Kidney (tissue), 14 donors: ENCODE measurements around the gene PFN3. TPM values are rescaled to one million over a fixed set of nuclear protein-coding genes. Genes with fewer than 3 reads are reported as not detected.

Experiments
- DNase-seq, 5 donors: peaks; one replicate each; pipeline ENCODE4 v3.0.0-alpha.2; 2013 to 2020
- FAIRE-seq: peaks from 2 replicates; lab custom pipeline; 2012; peaks lifted over from hg19 to GRCh38; lab: Jason Lieb, UNC
- H3K27ac ChIP-seq, 2 donors: one replicate each; pipeline ENCODE4 v1.7.0; 2013; ENCODE audit warnings: low read depth in 2 of 2, low read length in 2 of 2, inconsistent platforms in 1 of 2
- H3K27me3 ChIP-seq: one replicate; pipeline ENCODE4 v1.7.1; 2013; ENCODE audit warnings: low read length, inconsistent platforms; ENCODE audit not compliant: control insufficient read depth, insufficient read depth
- H3K36me3 ChIP-seq, 3 donors: one replicate each; pipeline versions ENCODE4 v1.7.0 to v1.7.1; 2013; ENCODE audit warnings: low read length in 3 of 3, control low read depth in 1 of 3, inconsistent platforms in 1 of 3; ENCODE audit not compliant: insufficient read depth in 3 of 3, control insufficient read depth in 2 of 3
- H3K4me1 ChIP-seq, 3 donors: one replicate each; pipeline versions ENCODE4 v1.7.0 to v1.7.1; 2013; ENCODE audit warnings: low read length in 3 of 3, inconsistent platforms in 1 of 3, low read depth in 1 of 3; ENCODE audit not compliant: control insufficient read depth in 2 of 3, insufficient read depth in 2 of 3
- H3K4me3 ChIP-seq, 3 donors: one replicate each; pipeline versions ENCODE4 v1.7.0 to v1.8.1; 2013; ENCODE audit warnings: low read length in 3 of 3, control low read depth in 1 of 3, inconsistent platforms in 1 of 3
- H3K9ac ChIP-seq, 3 donors: one replicate each; pipeline versions ENCODE4 v1.7.0 to v1.7.1; 2013; ENCODE audit warnings: low read length in 3 of 3, control low read depth in 1 of 3, inconsistent platforms in 1 of 3
- H3K9me3 ChIP-seq, 3 donors: one replicate each; pipeline versions ENCODE4 v1.7.0 to v1.7.1; 2013; ENCODE audit warnings: low read length in 3 of 3, control low read depth in 1 of 3, inconsistent platforms in 1 of 3; ENCODE audit not compliant: control insufficient read depth in 2 of 3, insufficient read depth in 1 of 3
- intact Hi-C: fragments of 100-400 bp; cut with DNase I; formaldehyde crosslinking; loops from one replicate; pipeline ENCODE4 v1.11.1; 2022
- polyA plus RNA-seq: library from polyadenylated mRNA; stranded (reverse); fragments of 350-450 nt; fragmentation: Illumina TruSeq; extraction: RNeasy Lipid Tissue Mini Kit (QIAGEN cat#74804); gene quantifications from one replicate; pipeline ENCODE4 v1.2.3, GENCODE V29; 2014; ENCODE audit warnings: low read depth, low replicate concordance; ENCODE audit not compliant: insufficient read depth
- total RNA-seq: library from RNA; stranded (reverse); fragmentation: NEBNext Ultra II Directional; extraction: Animal tissue kit (Norgen Biotek cat#: 25700); gene quantifications from one replicate; pipeline ENCODE4 v1.2.1, GENCODE V29; 2021
- TF ChIP-seq, protein P1 (sequence below): IDR thresholded peaks from 3 replicates; pipeline ENCODE4 v1.5.1; 2012; ENCODE audit warnings: mild to moderate bottlenecking, moderate library complexity, borderline replicate concordance; ENCODE audit not compliant: insufficient read depth; ENCODE audit errors: extremely low read depth
- donor health status: control.
- donor health status: control.
- donor health status: control.
- donor health status: control.
- donor health status: control.
- donor health status: DM: yes; HTN: yes; CAD: no.
- donor health status: Normal renal cell carcinoma (clear cell type).

The PFN3 gene
- total and polyA plus RNA-seq, 2 donors from 2014 or later: not detected

DNA sequence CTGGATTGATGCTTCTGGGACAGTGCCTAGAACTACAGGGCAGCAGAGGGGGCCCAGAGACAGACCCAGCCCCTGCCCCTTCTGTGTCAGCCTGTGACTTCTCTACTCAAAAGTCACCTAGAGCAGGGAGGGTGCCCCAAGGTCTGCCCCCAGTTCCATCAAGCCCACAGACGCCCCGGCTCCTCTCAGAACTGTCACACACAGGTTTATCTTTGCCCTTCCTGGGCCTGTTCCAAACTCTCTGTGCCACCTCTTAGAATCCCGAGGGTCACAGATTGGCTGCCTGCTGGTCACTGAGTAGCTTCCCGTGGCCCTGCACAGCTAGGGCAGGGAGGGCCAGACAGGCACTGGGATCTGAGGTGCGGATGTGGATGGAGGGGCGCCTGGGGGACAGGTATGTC, 41.0 kb downstream of the PFN3 start:
- Histone ChIP-seq H3K4me3 (no peak overlapping the region), H3K27ac (no peak overlapping the region), H3K36me3 (no peaks in the 10 kb centered on the region), H3K27me3 (no peaks in the 10 kb centered on the region), H3K9ac (no peak overlapping the region), H3K4me1 (peaks cover 0 to 20% (median 9%) of the 10 kb centered on the region in 3 donors), H3K9me3 (no peaks in the 10 kb centered on the region)
- DNase-seq (no peak), FAIRE-seq (no peak)
- TF ChIP-seq, protein P1, sequence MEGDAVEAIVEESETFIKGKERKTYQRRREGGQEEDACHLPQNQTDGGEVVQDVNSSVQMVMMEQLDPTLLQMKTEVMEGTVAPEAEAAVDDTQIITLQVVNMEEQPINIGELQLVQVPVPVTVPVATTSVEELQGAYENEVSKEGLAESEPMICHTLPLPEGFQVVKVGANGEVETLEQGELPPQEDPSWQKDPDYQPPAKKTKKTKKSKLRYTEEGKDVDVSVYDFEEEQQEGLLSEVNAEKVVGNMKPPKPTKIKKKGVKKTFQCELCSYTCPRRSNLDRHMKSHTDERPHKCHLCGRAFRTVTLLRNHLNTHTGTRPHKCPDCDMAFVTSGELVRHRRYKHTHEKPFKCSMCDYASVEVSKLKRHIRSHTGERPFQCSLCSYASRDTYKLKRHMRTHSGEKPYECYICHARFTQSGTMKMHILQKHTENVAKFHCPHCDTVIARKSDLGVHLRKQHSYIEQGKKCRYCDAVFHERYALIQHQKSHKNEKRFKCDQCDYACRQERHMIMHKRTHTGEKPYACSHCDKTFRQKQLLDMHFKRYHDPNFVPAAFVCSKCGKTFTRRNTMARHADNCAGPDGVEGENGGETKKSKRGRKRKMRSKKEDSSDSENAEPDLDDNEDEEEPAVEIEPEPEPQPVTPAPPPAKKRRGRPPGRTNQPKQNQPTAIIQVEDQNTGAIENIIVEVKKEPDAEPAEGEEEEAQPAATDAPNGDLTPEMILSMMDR: no peak
- intact Hi-C loops: no loop called here

DNA sequence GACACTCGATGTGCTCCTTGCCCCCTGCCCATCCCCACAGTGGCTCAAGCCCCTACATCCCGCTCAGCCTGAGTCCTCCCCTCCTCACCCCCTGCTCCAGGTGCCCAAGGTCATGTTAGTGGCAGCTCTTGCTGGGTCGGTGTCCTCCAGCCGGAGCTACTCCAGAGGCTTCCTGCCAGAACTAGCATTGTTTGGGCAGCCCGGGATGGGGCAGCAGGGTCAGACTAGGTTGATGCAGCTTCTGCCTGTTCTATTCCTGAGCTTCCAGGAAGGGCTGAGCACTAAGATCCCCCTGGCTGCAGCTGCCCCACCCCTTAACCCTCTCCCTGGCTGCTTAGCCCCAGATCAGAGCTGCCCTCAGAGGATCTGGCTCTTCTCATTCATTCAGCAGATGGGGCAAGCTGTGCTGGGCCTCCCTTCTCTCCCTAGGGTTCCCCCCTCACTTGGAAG, 42.1 kb downstream of the PFN3 start:
- Histone ChIP-seq H3K27ac (no peak overlapping the region), H3K4me3 (no peak overlapping the region), H3K27me3 (no peaks in the 10 kb centered on the region), H3K4me1 (peaks cover 0 to 15% (median 5%) of the 10 kb centered on the region in 3 donors), H3K9me3 (no peaks in the 10 kb centered on the region), H3K9ac (no peak overlapping the region), H3K36me3 (no peaks in the 10 kb centered on the region)
- TF ChIP-seq, protein P1: no peak
- DNase-seq: no peak
- no peak for FAIRE-seq
- intact Hi-C loops: no loop called here

DNA sequence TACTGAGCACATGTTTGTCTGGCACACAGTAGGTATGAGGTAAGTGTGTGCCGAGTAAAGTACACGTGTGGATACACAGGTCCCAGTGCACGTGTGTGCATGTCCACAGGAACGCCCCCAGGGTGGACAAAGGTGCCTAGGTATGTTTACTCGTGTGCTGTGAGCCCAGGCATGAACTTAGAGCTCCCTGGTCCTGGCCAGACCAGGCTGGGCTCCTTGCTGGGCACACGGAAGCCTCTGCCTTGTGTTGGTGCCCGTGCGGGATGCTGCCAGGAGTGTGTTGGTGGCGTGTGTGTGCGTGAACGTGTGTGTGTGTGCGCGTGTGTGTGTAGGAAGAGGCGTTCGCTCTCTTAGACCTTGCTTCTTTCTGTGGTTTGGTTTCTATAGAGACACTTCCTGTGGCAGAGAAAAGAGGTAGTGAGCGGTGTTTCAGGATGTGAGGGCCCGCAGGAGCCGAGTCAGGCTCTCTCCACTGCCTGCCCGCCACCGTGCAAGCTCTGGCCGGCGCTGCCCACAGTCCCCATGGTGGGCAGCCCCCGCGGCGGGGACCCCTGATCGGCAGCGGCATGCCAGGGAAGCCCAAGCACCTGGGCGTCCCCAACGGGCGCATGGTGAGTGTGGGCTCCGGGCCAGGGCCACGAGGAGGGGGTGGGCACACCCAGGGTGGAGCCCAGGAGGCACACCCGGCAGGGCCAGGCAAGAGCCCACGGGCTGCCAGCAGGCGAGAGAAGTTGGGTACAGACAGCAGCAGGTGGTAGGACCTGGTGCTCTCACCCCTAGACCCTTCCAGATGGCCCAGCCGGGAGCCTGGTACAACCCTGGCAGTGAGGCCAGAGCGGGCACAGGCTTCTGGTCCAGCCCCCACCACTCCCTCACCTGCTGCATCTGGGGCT, 42.8 kb downstream of the PFN3 start, which contains the start of gene RGS14:
Gene RGS14, plus strand, starts transcription at position 466 of the 893 bp plus-strand sequence. Its CDS starts 101 bp downstream, at position 567.
- H3K9me3 ChIP-seq: no peaks in the 10 kb centered on the region
- DNase-seq (peak in 2 of 5 donors; percentile 42 to 83), FAIRE-seq (no peak)
- H3K36me3 ChIP-seq: no peaks in the 10 kb centered on the region
- no peak within 1 kb of the TSS for H3K9ac ChIP-seq
- H3K4me1 ChIP-seq: peaks cover 0 to 12% (median 3%) of the 10 kb centered on the region in 3 donors
- H3K4me3 ChIP-seq: no peak within 1 kb of the TSS
- TF ChIP-seq, protein P1: no peak
- intact Hi-C loops: no loop called here
- H3K27me3 ChIP-seq: no peaks in the 10 kb centered on the region
- no peak within 1 kb of the TSS for H3K27ac ChIP-seq
